PC-9 (cell line): ENCODE measurements around the gene CDC42BPA.
"Not testable (repeated sequence)": the region's sequence is repeated elsewhere in the genome, so short reads cannot be mapped to it uniquely, and the experiment has no call there.

Experiments used
- CTCF ChIP-seq: fragments of 200-600 bp; sonication (generic); conservative IDR thresholded peaks from 2 replicates; pipeline ENCODE4 v1.6.1; 2017; ENCODE audit warnings: mixed run types, antibody characterized with exemption, mild to moderate bottlenecking, moderate library complexity
- EZH2 ChIP-seq: fragments of 200-600 bp; sonication (generic); IDR thresholded peaks from 2 replicates; pipeline ENCODE4 v1.8.0; 2017; ENCODE audit warnings: antibody characterized with exemption, low read depth

- TF ChIP-seq CTCF, EZH2: not testable (repeated sequence)
Measured at GRCh38 chr1:227276156-227276693, 42.1 kb downstream of the CDC42BPA start.
